AG04450 (cell line): ENCODE measurements around the gene SRSF1. TPM values are rescaled to one million over a fixed set of nuclear protein-coding genes. Genes with fewer than 3 reads are reported as not detected.

Experiments used
- CTCF ChIA-PET: fragments of 300-600, 350-600 bp; formaldehyde crosslinking; extraction: SDS; loops from one replicate; lab custom pipeline; 2022; ENCODE audit warnings: antibody characterized with exemption, inconsistent platforms; lab: Charles Lee
- POLR2A ChIA-PET: fragments of 350-600 bp; formaldehyde crosslinking; extraction: SDS; loops from one replicate; lab custom pipeline; 2021; ENCODE audit warnings: antibody characterized with exemption, inconsistent platforms; lab: Yijun Ruan, JAX
- DNase-seq: peaks from one replicate; pipeline ENCODE4 v3.0.0-alpha.2; 2011; ENCODE audit warnings: low read depth, low spot score
- H3K27ac ChIP-seq: one replicate; pipeline ENCODE4 v1.5.1; 2012; ENCODE audit warnings: low read depth, low read length, control low read depth
- H3K27me3 ChIP-seq: one replicate; pipeline ENCODE4 v1.6.0; 2012; ENCODE audit warnings: low read length; ENCODE audit not compliant: control insufficient read depth, insufficient read depth
- H3K4me3 ChIP-seq: 2 replicates; pipeline ENCODE4 v1.5.1; 2011; ENCODE audit warnings: mild to moderate bottlenecking, low read depth, low read length, control low read depth
- H3K9me3 ChIP-seq: 2 replicates; pipeline ENCODE4 v1.5.1; 2012; ENCODE audit warnings: low read length; ENCODE audit not compliant: control insufficient read depth, insufficient read depth
- polyA plus RNA-seq: library from polyadenylated mRNA; depleted of rRNA; stranded (reverse); fragments of >200 nt; gene quantifications from 2 replicates; pipeline ENCODE4 v1.2.3, GENCODE V29; 2011
- TF ChIP-seq, protein P1 (sequence below): IDR thresholded peaks from 2 replicates; pipeline ENCODE4 v1.5.1; 2011; ENCODE audit warnings: low read depth, low read length, control low read depth, inconsistent platforms

The SRSF1 gene
- polyA plus RNA-seq, 1 experiment, result 249 TPM

DNA sequence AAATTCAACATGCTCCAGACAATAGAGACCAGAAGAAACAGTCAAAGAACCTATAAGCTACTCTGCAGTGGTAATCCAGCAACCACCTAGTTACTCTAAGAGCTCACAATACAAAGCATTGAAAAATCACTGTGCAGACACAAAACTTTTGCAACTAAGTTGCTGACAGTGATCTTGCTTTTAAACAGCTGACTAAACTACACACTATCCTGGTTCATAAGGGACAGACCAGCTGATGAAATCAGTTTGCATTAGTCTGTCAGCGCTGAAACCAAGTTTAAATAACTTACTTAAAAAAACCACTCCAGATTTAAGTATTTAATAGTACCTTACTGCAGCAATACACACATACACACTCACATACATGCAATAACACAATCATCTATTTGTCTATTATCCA, 23.6 kb downstream of the SRSF1 start:
- Histone ChIP-seq H3K9me3 (no peaks in the 10 kb centered on the region; the same call in 1 of the 2 replicates), H3K27me3 (no peaks in the 10 kb centered on the region), H3K4me3 (no peak overlapping the region), H3K27ac (no peak overlapping the region)
- no peak for DNase-seq
- POLR2A ChIA-PET, result interaction anchor here (0.6 to 1.1 kb wide), 3 partner anchors 13 to 124 kb away, joined by 3 to 5 read pairs (median 3); no protein-coding TSS in a partner anchor
- TF ChIP-seq, protein P1, sequence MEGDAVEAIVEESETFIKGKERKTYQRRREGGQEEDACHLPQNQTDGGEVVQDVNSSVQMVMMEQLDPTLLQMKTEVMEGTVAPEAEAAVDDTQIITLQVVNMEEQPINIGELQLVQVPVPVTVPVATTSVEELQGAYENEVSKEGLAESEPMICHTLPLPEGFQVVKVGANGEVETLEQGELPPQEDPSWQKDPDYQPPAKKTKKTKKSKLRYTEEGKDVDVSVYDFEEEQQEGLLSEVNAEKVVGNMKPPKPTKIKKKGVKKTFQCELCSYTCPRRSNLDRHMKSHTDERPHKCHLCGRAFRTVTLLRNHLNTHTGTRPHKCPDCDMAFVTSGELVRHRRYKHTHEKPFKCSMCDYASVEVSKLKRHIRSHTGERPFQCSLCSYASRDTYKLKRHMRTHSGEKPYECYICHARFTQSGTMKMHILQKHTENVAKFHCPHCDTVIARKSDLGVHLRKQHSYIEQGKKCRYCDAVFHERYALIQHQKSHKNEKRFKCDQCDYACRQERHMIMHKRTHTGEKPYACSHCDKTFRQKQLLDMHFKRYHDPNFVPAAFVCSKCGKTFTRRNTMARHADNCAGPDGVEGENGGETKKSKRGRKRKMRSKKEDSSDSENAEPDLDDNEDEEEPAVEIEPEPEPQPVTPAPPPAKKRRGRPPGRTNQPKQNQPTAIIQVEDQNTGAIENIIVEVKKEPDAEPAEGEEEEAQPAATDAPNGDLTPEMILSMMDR, result no peak
- CTCF ChIA-PET, result interaction anchor here (1.2 to 1.7 kb wide), 2 partner anchors 13 to 16 kb away, joined by 5 to 8 read pairs; no protein-coding TSS in a partner anchor

DNA sequence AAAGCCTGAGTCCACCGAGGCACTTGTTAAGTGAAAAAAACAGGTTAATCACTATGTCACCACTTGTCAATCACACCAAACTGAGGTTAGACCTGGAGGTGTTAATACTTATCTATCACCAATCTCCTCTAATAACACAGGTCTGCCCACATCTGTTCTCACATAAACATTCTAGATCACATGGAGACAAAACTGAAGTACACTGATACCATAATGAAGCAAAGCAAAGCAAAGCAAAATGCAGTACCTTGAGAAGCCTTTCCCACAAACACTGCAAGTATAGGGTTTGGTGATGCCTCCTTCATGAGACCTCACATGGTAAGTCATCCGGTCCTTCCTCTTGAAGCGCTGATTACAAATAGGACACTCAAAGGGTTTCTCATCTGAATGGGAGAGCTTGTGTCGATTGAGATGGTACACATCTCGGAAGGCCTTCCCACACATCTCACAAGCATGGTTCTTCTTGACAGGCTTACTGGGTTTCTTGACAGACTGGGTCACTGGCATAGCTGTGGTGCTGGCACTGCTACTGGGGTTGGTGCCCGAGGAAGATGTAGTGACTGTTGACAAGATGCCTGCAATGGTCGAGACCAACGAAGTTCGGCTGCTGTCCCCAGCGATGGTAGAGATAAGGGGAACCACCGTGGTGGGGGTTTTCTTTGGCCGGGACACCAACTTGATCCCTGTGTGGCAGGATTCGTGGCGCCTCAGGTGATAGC, 24.4 kb downstream of the SRSF1 start:
- POLR2A ChIA-PET, result interaction anchor here (0.6 to 1.1 kb wide), 2 partner anchors 12 to 28 kb away, joined by 3 to 5 read pairs; no protein-coding TSS in a partner anchor
- Histone ChIP-seq H3K4me3 (no peak overlapping the region), H3K27me3 (no peaks in the 10 kb centered on the region), H3K27ac (no peak overlapping the region), H3K9me3 (no peaks in the 10 kb centered on the region; the same call in 1 of the 2 replicates)
- TF ChIP-seq, protein P1, result no peak
- CTCF ChIA-PET, result interaction anchor here (1.1 to 2.0 kb wide), 6 partner anchors 14 to 124 kb away, joined by 3 to 8 read pairs (median 5); no protein-coding TSS in a partner anchor
- no peak for DNase-seq

DNA sequence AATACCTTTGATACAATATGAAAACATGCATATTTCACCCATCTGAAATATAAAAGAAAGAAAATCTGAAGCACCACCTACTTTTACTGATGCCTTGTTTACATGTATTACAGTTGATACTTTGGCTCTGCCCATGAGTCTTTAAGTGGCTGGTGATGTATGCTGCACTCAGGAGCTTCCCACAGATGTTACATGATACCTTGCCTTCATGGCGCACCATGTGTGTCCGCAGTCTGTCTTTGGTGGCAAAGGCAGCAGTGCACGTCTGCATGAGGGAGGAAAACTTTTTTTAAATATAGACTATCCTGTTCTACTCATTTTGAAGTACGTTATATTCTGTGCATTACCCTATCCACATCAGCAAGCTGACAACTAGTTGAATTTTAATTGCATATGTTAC, 26.5 kb downstream of the SRSF1 start:
- CTCF ChIA-PET, result interaction anchor here (0.7 to 2.2 kb wide), 5 partner anchors 15 to 122 kb away, joined by 4 to 13 read pairs (median 5); no protein-coding TSS in a partner anchor

DNA sequence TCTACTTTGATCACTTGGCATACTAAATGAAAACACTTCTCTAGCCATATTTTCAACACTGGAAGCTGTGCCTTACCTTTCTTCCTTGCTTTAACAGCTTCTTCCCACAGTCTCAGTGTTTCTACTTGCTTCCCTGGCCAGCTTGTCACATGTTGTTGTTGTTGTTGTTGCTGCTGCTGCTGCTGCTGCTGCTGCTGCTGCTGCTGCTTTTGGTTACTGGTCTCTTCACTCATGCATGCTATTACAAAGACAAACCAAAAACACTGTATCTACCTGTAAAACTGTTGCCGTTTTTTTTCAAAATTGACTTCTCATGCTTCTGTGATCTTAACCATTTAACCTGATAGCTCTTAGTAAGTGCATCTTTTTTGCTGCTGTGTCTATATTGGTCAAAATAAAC, 28.0 kb downstream of the SRSF1 start:
- ChIA-PET CTCF (interaction anchor here (0.7 to 2.2 kb wide), 5 partner anchors 21 to 727 kb away, joined by 3 to 13 read pairs (median 5); no protein-coding TSS in a partner anchor), POLR2A (interaction anchor here (0.7 kb wide), 1 partner anchor 32 kb away, joined by 3 read pairs; no protein-coding TSS in a partner anchor)
- Histone ChIP-seq H3K27me3 (no peaks in the 10 kb centered on the region), H3K27ac (no peak overlapping the region), H3K4me3 (no peak overlapping the region), H3K9me3 (no peaks in the 10 kb centered on the region)
- DNase-seq, result no peak
- TF ChIP-seq, protein P1, result no peak

More for the DNA sequence above, 26.5 kb downstream of the SRSF1 start:
- Histone ChIP-seq H3K27me3 (no peaks in the 10 kb centered on the region), H3K4me3 (no peak overlapping the region), H3K9me3 (no peaks in the 10 kb centered on the region), H3K27ac (no peak overlapping the region)
- TF ChIP-seq, protein P1, result no peak
- no peak for DNase-seq
- POLR2A ChIA-PET, result no interaction called here

DNA sequence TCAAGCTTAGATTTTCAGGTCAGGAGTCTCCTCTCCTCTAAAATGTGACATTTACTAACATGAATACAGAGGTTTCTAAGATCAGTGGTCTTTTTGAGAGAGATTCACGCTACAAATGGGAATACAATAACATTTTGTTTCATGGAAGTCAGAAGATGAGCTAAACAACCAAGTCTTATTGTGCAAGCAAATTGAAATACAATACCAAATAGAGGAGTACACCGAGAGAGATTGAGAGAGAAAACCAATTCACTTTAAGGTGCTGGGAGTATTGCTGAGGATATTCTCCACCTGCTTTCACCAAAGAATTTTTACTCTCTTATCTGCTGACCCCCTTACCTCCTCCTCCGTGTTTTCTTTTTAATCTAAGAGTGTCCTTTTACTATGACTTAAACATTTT, 30.5 kb downstream of the SRSF1 start:
- no peaks in the 10 kb centered on the region for H3K9me3 ChIP-seq
- no peak for DNase-seq
- H3K27me3 ChIP-seq, result no peaks in the 10 kb centered on the region
- ChIA-PET CTCF (interaction anchor here (0.6 to 2.6 kb wide), 6 partner anchors 10 to 143 kb away, joined by 3 to 11 read pairs (median 4); no protein-coding TSS in a partner anchor), POLR2A (no interaction called here)
- no peak overlapping the region for H3K4me3 ChIP-seq
- TF ChIP-seq, protein P1, result no peak
- H3K27ac ChIP-seq, result no peak overlapping the region
